HUDEP-2 (cell line): ENCODE data around the gene CCDC47.
A peak's percentile ranks its signal among the peaks of the same experiment; 100 is the strongest.
"Not testable (repeated sequence)": the region's sequence is repeated elsewhere in the genome, so short reads cannot be mapped to it uniquely, and the experiment has no call there.

Source experiments
- DNase-seq, 76 experiments: peaks; one replicate each; lab custom pipeline; 2025; ENCODE audit not compliant: unreplicated experiment in 76 of 76; lab: John Stamatoyannopoulos, UW

The CCDC47 gene, protein sequence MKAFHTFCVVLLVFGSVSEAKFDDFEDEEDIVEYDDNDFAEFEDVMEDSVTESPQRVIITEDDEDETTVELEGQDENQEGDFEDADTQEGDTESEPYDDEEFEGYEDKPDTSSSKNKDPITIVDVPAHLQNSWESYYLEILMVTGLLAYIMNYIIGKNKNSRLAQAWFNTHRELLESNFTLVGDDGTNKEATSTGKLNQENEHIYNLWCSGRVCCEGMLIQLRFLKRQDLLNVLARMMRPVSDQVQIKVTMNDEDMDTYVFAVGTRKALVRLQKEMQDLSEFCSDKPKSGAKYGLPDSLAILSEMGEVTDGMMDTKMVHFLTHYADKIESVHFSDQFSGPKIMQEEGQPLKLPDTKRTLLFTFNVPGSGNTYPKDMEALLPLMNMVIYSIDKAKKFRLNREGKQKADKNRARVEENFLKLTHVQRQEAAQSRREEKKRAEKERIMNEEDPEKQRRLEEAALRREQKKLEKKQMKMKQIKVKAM

DNA sequence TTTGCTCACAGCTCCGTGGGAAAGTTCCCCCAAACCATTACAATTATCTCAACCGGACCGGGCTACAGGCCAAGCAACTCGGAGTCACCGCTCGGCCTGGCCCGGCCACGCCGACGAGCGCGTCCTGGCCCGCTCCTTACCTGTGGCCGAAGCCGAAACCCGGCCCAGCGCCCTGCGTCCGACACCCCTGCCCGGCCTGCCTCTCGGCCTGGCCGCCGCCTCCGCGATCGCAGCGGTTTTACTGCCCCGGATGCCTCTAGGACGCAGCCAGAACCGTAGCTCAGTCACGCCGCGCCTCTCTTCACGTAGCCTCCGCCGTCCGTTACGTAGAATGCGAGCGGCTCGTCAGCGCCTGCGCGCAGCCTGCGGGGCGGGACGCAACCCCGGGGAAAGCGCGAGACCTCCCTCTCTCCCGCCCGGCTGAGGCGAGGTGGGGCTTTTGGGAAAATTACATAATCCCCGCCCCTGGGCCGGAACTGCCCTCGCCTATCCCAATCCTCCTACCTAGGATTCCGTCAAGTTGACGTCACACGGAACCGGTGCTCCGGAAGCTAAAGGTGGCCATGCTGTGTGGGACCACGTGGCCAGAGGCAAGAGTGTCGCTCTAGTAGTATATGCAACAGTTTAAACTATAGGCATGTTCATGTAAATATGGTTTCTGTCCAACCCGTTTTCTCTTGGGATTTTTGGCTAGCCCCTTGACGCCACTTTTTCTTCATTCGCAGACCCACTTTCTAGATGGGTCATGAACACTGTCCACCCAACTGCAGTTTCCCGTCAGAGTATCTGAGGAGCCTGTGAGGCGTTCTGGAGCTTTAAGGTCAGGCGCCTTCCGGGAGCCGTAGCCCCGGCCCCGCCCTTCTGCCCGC is at the start of gene CCDC47:
Gene CCDC47, minus strand, starts transcription at position 326 of the 869 bp plus-strand sequence. CDS start 7,422 bp downstream, outside the sequence.
- DNase-seq, result peak; percentile 22 to 99 (median 98)

DNA sequence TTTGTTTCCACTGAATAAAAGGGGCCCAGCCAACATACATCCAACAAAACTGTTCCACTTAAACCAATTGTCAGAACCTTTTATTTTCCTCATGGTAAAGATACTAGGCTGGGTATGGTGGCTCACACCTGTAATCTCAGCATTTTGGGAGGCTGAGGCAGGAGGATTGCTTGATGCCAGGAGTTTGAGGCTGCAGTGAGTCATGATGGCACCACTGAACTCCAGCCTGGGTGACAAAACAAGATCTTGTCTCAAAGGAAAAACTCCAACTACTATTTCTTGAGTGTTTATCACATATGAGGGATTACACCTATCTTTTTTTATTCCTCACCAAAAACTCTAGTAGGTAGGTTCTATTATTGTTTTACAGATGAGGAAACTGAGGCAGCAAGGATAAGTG is 49.1 kb upstream of the CCDC47 start:
- DNase-seq, result no peak

DNA sequence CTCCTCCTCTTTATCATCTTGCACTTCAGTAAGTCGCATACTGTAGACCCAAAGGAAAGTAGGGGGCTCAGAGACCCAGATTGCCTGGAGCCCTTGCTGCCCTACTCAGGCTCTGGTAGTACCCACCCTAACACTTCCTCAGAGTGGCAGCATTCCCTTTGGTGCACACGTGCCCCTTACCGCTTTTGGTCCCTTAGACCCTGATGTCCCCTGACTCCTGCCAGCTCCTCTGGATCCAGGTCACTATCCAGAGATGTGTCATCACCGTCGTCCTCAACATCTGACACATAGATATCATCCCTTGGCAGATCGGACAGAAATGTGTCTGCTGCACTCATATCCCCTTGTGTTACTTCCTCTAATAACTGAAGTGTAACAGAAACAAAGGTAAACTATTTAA is 48.4 kb upstream of the CCDC47 start:
- DNase-seq, result no peak

DNA sequence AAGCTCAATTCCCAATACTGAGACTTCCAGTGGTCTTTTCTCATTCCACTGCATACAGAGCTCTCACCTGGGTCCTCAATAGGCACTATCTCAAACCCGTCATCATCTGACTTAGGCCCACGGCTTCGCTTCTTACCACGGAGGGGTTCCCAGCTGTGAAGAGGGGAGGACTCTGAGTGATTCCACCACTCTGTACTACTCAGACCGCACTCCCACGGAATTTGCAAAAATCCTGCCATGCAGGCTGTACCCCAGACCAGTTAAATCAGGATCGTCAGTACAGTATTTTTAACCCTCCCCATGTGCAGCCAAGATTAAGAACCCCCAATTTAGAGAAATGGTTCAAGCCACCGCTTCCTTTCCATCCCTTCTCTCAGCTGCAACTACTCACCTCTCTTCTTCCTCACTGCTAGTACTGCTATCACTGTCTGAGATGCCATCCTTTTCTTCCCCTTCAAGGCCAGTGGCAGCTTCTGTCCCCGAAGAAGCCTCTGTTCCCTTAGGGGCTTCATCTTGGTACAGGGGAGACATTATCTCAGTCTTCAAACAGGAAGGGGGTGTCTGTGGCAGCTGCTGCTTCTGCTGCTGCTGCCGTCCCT is 47.7 kb upstream of the CCDC47 start:
- DNase-seq, result no peak

DNA sequence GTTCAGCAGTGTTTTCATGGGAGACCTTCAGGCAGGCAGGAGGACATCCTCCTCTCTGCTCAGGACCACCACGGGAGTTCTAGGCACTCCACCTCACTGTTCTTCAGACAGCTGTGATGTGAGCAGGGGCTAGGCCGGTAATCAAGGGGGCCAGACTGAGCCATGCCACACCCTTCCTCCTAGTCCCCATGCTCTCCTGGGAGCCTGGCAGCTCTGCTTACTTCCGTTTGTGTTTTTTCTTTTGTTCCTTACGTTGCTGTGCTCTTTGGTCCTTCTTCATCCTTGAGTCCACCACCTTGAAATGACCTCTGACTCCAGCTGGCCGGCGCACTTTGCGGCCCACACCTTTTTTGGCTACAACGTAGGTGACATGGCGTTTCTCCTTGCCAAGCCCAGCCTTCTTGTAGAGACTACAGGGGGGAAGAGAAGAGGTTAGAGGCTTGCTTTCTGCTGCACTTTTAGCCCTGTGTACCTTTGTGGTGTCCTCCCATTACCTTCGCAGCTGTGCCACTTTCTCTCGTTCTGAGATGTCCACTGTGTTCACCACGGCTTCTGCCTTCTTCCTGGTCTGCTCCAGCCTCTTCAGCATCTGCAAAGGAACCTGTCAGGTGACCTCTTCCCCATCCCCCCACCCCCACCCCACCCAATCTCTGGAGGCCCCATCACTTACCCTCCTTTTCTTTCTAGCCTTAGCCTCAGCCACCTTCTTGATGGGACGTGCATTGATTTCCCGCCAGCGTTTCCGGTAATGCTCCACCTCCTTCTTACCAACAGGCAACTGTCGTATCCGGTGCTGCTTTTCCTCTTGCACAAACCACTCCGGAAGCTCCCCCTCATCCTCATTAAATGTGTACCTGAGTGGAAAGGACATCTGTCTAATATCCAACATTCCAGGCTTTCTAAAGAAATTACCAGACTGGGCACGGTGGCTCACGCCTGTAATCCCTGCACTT is 46.5 kb upstream of the CCDC47 start:
- DNase-seq, result no peak

DNA sequence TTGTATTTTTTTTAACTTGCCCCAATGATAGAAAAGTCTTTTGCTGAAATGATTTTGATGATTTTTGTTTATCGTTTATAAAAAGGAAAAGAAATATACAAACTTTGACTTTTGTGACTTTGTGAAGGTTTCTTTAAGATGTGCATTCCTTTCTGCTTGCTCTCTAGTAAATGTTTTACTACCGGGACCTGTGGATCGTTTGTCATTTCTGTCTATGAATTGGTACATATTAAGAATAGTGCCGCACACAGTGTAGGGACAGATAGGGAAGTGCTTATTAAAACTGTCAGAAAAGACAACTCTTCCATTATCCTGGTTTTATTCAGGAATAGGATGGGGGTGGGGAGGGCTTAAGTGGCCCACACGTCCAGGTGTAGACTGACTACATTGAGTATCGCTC is 45.7 kb upstream of the CCDC47 start:
- DNase-seq, result no peak

DNA sequence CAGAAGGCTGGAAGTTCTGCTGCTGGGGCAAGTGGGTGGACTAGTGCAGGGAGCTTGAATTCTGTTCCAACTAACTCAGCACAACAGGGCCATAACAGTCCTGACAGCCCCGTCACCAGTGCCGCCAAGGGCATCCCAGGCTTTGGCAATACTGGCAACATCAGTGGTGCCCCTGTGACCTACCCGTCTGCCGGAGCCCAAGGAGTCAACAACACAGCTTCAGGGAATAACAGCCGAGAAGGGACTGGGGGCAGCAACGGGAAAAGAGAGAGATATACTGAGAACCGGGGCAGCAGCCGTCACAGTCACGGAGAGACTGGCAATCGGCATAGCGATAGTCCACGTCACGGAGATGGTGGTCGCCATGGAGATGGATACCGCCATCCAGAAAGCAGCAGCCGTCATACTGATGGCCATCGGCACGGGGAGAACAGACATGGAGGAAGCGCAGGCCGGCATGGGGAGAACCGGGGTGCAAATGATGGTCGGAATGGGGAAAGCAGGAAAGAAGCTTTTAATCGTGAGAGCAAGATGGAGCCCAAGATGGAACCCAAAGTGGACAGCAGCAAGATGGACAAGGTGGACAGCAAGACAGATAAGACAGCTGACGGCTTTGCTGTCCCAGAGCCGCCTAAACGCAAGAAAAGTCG is 44.5 kb upstream of the CCDC47 start:
- DNase-seq, result no peak

DNA sequence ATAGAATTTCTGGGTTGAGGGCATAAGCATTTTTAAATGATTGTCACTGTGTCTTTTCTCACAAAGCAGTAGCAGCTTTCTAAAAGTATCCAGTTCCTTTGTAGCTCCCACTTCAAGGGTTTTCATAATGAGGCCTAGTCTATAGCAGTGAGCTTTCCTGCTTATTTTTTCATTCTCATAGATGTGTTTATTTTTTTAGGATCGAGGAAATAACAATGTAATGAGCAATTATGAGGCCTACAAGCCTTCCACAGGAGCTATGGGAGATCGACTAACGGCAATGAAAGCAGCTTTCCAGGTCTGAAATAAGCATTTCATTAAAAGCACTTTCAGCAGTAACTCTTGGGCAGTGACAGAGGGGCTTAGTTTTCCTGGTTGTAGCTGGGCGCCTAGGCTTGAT is 43.3 kb upstream of the CCDC47 start:
- DNase-seq, result no peak

DNA sequence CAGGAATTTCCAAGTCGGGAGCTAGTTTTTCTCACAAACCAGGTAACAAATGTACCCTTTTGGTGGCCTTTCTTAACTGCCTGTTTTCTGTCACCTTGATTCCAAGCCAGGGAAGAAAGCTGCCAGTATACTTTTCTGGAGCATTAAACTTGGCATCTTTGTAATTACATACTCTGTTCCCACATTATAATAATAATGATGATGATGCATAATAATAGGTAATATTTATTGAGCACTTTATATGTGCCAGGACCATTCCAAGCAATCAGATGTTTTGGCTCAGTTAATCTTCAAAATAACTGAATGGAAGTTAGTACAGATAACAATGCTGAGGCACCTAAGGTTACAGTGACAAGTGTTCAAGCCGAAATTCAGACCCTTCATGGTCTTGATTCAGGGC is 42.7 kb upstream of the CCDC47 start:
- no peak for DNase-seq

DNA sequence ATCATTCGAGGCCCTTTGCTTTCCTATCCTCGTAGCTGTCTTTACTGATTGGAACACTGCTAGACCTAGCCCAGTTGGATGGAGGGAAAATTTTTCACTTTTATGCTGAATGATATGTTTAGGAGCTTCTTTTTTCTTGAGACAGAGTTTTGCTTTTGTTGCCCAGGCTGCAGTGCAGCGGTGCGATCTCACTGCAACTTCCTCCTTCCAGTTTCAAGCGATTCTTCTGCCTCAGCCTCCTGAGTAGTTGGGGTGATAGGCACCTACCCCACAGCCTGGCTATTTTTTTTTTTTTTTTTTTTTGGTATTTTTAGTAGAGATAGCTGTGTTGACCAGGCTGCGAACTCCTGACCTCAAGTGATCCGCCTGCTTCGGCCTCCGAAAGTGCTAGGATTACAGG is 36.6 kb upstream of the CCDC47 start:
- DNase-seq, result peak in 1 of 76 experiments; percentile 19

DNA sequence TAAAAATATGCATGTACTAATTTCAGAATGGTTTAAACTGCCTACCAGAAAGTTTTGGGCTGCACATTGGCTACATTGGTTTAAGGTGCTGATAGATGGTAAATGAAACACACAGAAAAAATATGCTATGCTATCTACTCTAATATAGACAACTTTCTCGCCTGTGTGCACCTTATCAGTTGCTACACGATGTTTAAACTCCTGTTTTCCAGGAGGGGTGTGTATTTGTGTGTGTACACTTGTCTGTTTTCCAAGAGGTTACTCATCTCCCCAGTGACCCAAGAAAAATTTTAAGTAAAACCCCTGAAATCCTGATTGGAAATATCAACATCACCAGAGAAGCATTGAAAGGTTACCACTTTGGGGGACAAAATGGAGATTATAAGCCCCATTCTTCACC is 32.2 kb upstream of the CCDC47 start:
- DNase-seq, result peak in 19 of 76 experiments; percentile 2 to 67 (median 19)

DNA sequence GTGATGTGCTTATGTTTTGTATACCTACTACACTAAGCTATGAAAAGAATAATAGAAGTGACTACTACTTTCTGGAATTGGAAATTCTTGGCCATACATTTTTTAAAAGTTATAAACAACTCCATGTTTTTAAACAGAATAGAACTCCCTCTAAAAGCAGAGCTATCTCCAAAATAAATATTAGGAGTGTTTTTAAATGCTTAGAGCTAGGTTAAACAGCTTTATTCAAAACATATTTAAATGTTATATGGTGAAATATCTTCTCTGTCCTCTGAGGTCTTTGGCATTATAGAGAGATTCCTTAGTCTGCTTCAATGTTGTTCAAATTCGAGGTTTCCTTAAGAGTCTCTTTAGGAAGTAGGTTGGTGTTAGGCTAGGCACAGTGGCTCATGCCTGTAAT is 30.9 kb upstream of the CCDC47 start:
- DNase-seq, result no peak

DNA sequence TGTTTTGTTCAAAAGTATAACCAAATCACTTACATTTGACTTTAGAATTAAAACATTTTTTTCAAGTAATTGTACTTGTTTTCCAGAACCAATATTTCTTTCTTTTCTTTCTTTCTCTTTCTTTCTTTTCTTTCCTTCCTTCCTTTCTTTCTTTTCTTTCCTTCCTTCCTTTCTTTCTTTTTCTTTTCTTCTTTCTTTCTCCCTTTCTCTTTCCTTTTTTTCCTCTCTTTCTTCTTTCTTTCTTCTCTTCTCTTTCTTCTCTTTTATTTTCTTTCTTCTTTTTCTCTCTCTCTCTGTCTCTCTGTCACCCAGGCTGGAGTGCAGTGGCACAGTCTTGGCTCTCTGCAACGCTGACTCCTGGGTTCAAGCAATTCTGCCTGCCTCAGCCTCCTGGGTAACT is 27.4 kb upstream of the CCDC47 start:
- no peak for DNase-seq

DNA sequence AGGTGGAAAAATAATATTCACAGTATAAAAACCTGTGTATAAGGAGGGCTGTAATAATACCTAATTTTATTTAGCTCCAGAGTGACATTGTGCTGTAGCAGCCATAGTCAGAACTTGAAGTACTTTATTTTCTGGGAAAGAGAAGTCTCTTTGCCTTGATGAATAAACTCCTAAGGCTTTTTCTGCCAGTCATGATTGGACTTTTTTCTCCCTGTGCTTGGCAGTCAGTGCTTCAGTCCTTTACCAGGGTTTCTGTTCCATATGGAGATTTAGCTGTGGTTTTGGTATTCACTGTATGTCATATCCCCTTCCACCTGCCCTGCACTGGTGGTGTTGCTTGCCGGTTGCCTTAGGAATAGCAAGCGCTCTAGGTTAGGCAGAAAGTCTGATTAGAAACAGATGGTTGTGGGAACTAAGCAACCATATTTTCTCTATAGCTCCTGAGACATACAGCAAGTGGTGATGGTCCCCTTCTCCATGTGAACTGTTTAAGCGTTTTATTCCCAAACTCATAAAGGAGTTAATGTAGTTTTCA is 25.2 kb upstream of the CCDC47 start:
- no peak for DNase-seq

DNA sequence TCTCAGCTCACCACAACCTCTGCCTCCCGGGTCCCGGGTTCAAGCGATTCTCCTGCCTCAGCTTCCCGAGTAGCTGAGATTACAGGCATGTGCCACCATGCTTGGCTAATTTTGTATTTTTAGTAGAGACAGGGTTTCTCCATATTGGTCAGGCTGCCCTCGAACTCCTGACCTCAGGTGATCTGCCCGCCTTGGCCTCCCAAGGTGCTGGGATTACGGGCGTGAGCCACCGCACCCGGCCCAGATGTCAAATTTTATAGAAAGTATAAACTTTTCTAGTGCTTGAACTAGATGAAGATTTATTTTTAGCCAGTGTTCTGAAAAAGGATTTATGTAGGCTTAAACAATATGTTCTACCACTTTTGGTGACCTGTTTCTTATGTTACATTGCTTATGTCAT is 23.0 kb upstream of the CCDC47 start:
- DNase-seq, result not testable (repeated sequence)

DNA sequence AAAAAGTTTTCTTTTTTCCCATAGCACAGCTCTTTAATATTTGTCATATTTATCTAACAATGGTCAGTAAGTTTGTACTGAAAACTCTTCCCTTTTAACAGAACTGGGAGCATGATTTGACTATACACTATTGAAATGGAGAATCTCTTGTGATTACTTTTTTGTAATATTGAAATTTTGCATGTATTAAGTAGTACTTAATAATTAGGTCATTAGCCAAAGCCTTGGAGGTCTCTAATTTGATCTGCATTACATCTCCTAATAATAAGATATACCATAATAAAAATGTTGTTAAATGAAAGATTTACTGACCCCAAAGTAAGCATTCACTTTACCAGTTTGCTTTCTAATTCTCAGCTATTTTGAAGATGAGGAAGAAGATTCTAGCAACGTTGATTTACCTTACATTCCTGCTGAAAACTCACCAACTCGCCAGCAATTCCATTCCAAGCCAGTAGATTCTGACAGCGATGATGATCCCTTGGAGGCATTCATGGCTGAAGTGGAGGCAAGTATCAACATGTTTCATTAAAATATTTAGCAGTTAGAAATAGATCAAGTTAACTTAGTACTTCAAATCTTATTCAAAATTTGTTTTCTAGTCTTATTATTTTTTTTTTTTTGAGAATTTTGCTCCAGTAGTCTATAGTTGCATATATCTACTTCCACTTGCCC is 18.8 kb upstream of the CCDC47 start:
- no peak for DNase-seq

DNA sequence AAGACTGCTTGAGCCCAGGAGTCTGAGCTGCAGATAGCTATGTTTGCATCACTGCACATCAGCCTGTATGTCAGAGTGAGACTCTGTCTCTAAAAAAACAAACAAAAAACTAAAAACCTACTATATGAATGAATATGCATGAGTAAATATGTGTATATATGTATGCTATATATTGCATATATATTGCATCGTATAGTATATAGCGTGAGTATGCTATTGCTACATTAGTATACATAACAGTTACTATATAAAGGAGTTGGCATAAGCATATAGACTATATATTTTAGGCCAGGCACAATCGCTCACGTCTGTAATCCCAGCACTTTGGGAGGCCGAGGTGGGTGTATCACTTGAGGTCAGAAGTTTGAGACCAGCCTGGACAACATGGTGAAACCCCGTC is 16.7 kb upstream of the CCDC47 start:
- DNase-seq, result no peak

DNA sequence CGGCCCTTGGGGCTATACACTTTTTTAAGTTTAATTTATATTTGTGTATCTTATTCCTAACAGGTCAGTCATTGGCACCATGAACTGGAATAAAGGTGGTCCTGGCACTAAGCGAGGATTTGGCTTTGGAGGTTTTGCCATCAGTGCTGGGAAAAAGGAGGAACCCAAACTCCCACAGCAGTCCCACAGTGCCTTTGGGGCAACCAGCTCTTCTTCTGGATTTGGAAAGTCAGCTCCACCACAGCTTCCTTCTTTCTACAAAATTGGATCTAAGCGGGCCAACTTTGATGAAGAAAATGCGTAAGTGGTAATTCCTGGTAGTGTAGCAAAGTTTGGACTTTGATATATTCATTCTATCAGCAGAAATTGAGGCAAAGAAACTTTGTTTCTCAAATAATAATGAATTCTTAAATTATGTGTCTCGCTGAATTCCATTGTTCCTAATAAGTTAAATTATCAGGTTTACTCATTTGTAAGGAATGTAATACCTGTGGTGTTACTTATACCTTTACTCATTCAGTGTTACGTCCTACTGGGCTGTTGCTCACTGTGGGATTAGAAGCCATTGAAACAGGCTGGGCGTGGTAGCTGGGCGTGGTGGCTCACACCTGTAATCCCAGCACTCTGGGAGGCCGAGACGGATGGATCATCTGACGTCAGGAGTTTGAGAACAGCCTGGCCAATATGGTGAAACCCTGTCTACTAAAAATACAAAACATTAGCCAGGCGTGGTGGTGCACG is 13.7 kb upstream of the CCDC47 start:
- no peak for DNase-seq
